Stimulated activated CD4-positive, alpha-beta T cell treated with anti-CD3 and anti-CD28 coated beads, Interleukin-4, amount 100 ng/mL, for 4 hours (primary cell): ENCODE measurements around the gene PI4KB.
"Not testable (repeated sequence)": the region's sequence is repeated elsewhere in the genome, so short reads cannot be mapped to it uniquely, and the experiment has no call there.

Source experiments
- DNase-seq, 2 experiments: peaks; one replicate each; pipeline ENCODE4 v3.0.0-alpha.2; 2020

PI4KB gene

GRCh38 chr1:151275341-151275740 is 51.9 kb downstream of the PI4KB start:
- not testable (repeated sequence) for DNase-seq

GRCh38 chr1:151273924-151274466 is 53.2 kb downstream of the PI4KB start:
- no peak for DNase-seq

- DNase-seq, result no peak
Measured at GRCh38 chr1:151267760-151268159, 59.5 kb downstream of the PI4KB start.

GRCh38 chr1:151266821-151267220 is 60.4 kb downstream of the PI4KB start:
- DNase-seq, result no peak

GRCh38 chr1:151266315-151266714 is 60.9 kb downstream of the PI4KB start:
- DNase-seq, result no peak

- no peak for DNase-seq
Measured at GRCh38 chr1:151265446-151266236, 61.6 kb downstream of the PI4KB start.

- DNase-seq, result no peak
Measured at GRCh38 chr1:151259351-151259750, 67.9 kb downstream of the PI4KB start.

- DNase-seq, result no peak
Measured at GRCh38 chr1:151255381-151255780, 71.8 kb downstream of the PI4KB start.

GRCh38 chr1:151254217-151255213 is 72.7 kb downstream of the PI4KB start, which contains the start of gene PSMD4:
PSMD4 (plus strand) TSS chr1:151254734; CDS start chr1:151254783, 49 bp downstream.
- DNase-seq, result peak; percentile 86 to 92

GRCh38 chr1:151251656-151252470 is 75.4 kb downstream of the PI4KB start:
- DNase-seq, result peak; percentile 45 to 63

- no peak for DNase-seq
Measured at GRCh38 chr1:151246786-151247185, 80.4 kb downstream of the PI4KB start.

GRCh38 chr1:151243683-151244216 is 83.5 kb downstream of the PI4KB start:
- no peak for DNase-seq

- DNase-seq, result no peak
Measured at GRCh38 chr1:151242442-151242841, 84.8 kb downstream of the PI4KB start.
